Esophagus (tissue), 2 donors: ENCODE measurements around the gene RASSF1. TPM values are rescaled to one million over a fixed set of nuclear protein-coding genes. Genes with fewer than 3 reads are reported as not detected.

ENCODE experiments used
- H3K27ac ChIP-seq, 2 donors: one replicate each; pipeline ENCODE4 v1.5.1; 2013; ENCODE audit warnings: low read depth in 2 of 2, mild to moderate bottlenecking in 2 of 2, inconsistent platforms in 1 of 2, low read length in 1 of 2, moderate library complexity in 1 of 2
- H3K27me3 ChIP-seq, 2 donors: one replicate each; pipeline ENCODE4 v1.6.1; 2013; ENCODE audit warnings: low read length in 2 of 2, control low read depth in 1 of 2, mild to moderate bottlenecking in 1 of 2; ENCODE audit not compliant: insufficient read depth in 2 of 2, control insufficient read depth in 1 of 2
- H3K36me3 ChIP-seq, 2 donors: one replicate each; pipeline ENCODE4 v1.6.1; 2013; ENCODE audit warnings: low read length in 1 of 2; ENCODE audit not compliant: control insufficient read depth in 2 of 2, insufficient read depth in 2 of 2
- H3K4me1 ChIP-seq, 2 donors: one replicate each; pipeline ENCODE4 v1.6.1; 2013; ENCODE audit warnings: low read length in 1 of 2; ENCODE audit not compliant: control insufficient read depth in 2 of 2, insufficient read depth in 2 of 2
- H3K4me3 ChIP-seq, 2 donors: one replicate each; pipeline ENCODE4 v1.5.1; 2013; ENCODE audit warnings: low read length in 2 of 2, mild to moderate bottlenecking in 2 of 2, low read depth in 1 of 2, moderate library complexity in 1 of 2
- H3K9me3 ChIP-seq, 2 donors: one replicate each; pipeline ENCODE4 v1.6.1; 2013; ENCODE audit warnings: mild to moderate bottlenecking in 2 of 2, low read depth in 1 of 2, low read length in 1 of 2, moderate library complexity in 1 of 2; ENCODE audit not compliant: control insufficient read depth in 2 of 2, insufficient read depth in 1 of 2
- WGBS, 2 donors: extraction: QIAGEN DNeasy Blood & Tissue Kit; methylation state at CpG; one replicate each; pipeline ENCODE4 v1.1.7; 2013; 5-methylcytosine and 5-hydroxymethylcytosine counted together
- polyA plus RNA-seq, 2 donors: library from polyadenylated mRNA; stranded (reverse); fragments of 200-250 nt; gene quantifications; one replicate each; pipeline ENCODE4 v1.2.3, GENCODE V29; 2013
- donor health status: healthy with polysubstance abuse.
- donor health status: Bipolar disorder and iron deficiency.

Gene RASSF1
- polyA plus RNA-seq, 2 donors: 15.0 to 20.3 TPM

- no peaks in the 10 kb centered on the region for H3K4me1 ChIP-seq
- H3K36me3 ChIP-seq: no peaks in the 10 kb centered on the region
- H3K27me3 ChIP-seq: no peaks in the 10 kb centered on the region
- no peaks in the 10 kb centered on the region for H3K9me3 ChIP-seq
- H3K4me3 ChIP-seq: no peak overlapping the region
- H3K27ac ChIP-seq: no peak overlapping the region
- 90 to 91% methylated on average over 17 of the region's 17 CpGs for WGBS, 2 donors
Measured at GRCh38 chr3:50380405-50381085, 39.9 kb upstream of the RASSF1 start.

GRCh38 chr3:50378757-50379156, 38.1 kb upstream of the RASSF1 start:
- Histone ChIP-seq H3K9me3 (no peaks in the 10 kb centered on the region), H3K27ac (no peak overlapping the region), H3K4me3 (no peak overlapping the region), H3K4me1 (no peaks in the 10 kb centered on the region), H3K36me3 (no peaks in the 10 kb centered on the region), H3K27me3 (no peaks in the 10 kb centered on the region)
- WGBS, 2 donors: 92% methylated on average over 17 of the region's 17 CpGs

- no peaks in the 10 kb centered on the region for H3K4me1 ChIP-seq
- 82 to 83% methylated on average over 6 of the region's 6 CpGs for WGBS, 2 donors
- no peaks in the 10 kb centered on the region for H3K36me3 ChIP-seq
- no peak overlapping the region for H3K27ac ChIP-seq
- no peaks in the 10 kb centered on the region for H3K27me3 ChIP-seq
- H3K4me3 ChIP-seq: no peak overlapping the region
- no peaks in the 10 kb centered on the region for H3K9me3 ChIP-seq
Measured at GRCh38 chr3:50378024-50378423, 37.4 kb upstream of the RASSF1 start.

GRCh38 chr3:50375258-50375931, 34.8 kb upstream of the RASSF1 start:
- H3K4me3 ChIP-seq: no peak overlapping the region
- H3K27ac ChIP-seq: no peak overlapping the region
- H3K4me1 ChIP-seq: no peaks in the 10 kb centered on the region
- no peaks in the 10 kb centered on the region for H3K36me3 ChIP-seq
- no peaks in the 10 kb centered on the region for H3K9me3 ChIP-seq
- H3K27me3 ChIP-seq: no peaks in the 10 kb centered on the region
- 69 to 70% methylated on average over 7 of the region's 7 CpGs for WGBS, 2 donors

GRCh38 chr3:50374363-50375257, 34.0 kb upstream of the RASSF1 start:
- 70 to 71% methylated on average over 19 to 22 of the region's 22 CpGs for WGBS, 2 donors
- no peaks in the 10 kb centered on the region for H3K9me3 ChIP-seq
- H3K4me3 ChIP-seq: no peak overlapping the region
- no peaks in the 10 kb centered on the region for H3K27me3 ChIP-seq
- H3K36me3 ChIP-seq: no peaks in the 10 kb centered on the region
- no peaks in the 10 kb centered on the region for H3K4me1 ChIP-seq
- H3K27ac ChIP-seq: no peak overlapping the region

GRCh38 chr3:50373146-50374051, 32.8 kb upstream of the RASSF1 start:
- 60 to 63% methylated on average over 12 of the region's 12 CpGs for WGBS, 2 donors
- Histone ChIP-seq H3K4me1 (no peaks in the 10 kb centered on the region), H3K27me3 (no peaks in the 10 kb centered on the region), H3K36me3 (no peaks in the 10 kb centered on the region), H3K27ac (no peak overlapping the region), H3K4me3 (no peak overlapping the region), H3K9me3 (no peaks in the 10 kb centered on the region)

- no peaks in the 10 kb centered on the region for H3K4me1 ChIP-seq
- no peaks in the 10 kb centered on the region for H3K36me3 ChIP-seq
- H3K27ac ChIP-seq: no peak overlapping the region
- no peaks in the 10 kb centered on the region for H3K9me3 ChIP-seq
- no peak overlapping the region for H3K4me3 ChIP-seq
- WGBS, 2 donors: 55 to 62% methylated on average over 8 of the region's 8 CpGs
- no peaks in the 10 kb centered on the region for H3K27me3 ChIP-seq
Measured at GRCh38 chr3:50372349-50372748, 31.7 kb upstream of the RASSF1 start.

- no peaks in the 10 kb centered on the region for H3K27me3 ChIP-seq
- H3K4me3 ChIP-seq: no peak overlapping the region
- no peaks in the 10 kb centered on the region for H3K4me1 ChIP-seq
- no peaks in the 10 kb centered on the region for H3K9me3 ChIP-seq
- WGBS, 2 donors: 54 to 67% methylated on average over 3 of the region's 3 CpGs
- H3K27ac ChIP-seq: no peak overlapping the region
- no peaks in the 10 kb centered on the region for H3K36me3 ChIP-seq
Measured at GRCh38 chr3:50371133-50371685, 30.6 kb upstream of the RASSF1 start.

- peaks cover 2 to 5% of the 10 kb centered on the region in 2 donors for H3K4me1 ChIP-seq
- no peak overlapping the region for H3K4me3 ChIP-seq
- H3K9me3 ChIP-seq: no peaks in the 10 kb centered on the region
- no peaks in the 10 kb centered on the region for H3K36me3 ChIP-seq
- 38 to 43% methylated on average over 14 of the region's 14 CpGs for WGBS, 2 donors
- no peak overlapping the region for H3K27ac ChIP-seq
- no peaks in the 10 kb centered on the region for H3K27me3 ChIP-seq
Measured at GRCh38 chr3:50370594-50370993, 30.0 kb upstream of the RASSF1 start.
